Subcutaneous preadipocyte (primary cell): ENCODE measurements around the gene FAM217B. TPM values are rescaled to one million over a fixed set of nuclear protein-coding genes. Genes with fewer than 3 reads are reported as not detected.

Experiments
- total RNA-seq: library from RNA; depleted of rRNA; stranded (reverse); fragments of >200 nt; gene quantifications from 2 replicates; pipeline ENCODE4 v1.2.3, GENCODE V29; 2012

FAM217B gene, protein sequence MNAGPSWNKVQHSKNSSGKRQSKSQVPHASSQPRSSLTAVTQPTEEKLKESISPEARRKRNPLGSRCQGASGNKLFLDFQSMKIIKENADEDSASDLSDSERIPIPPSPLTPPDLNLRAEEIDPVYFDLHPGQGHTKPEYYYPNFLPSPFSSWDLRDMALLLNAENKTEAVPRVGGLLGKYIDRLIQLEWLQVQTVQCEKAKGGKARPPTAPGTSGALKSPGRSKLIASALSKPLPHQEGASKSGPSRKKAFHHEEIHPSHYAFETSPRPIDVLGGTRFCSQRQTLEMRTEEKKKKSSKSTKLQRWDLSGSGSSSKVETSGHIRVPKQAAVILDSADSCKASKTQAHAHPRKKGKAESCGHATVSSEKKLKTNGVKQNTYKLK
- total RNA-seq = 2.6 and 4.3 TPM in 2 replicates

DNA sequence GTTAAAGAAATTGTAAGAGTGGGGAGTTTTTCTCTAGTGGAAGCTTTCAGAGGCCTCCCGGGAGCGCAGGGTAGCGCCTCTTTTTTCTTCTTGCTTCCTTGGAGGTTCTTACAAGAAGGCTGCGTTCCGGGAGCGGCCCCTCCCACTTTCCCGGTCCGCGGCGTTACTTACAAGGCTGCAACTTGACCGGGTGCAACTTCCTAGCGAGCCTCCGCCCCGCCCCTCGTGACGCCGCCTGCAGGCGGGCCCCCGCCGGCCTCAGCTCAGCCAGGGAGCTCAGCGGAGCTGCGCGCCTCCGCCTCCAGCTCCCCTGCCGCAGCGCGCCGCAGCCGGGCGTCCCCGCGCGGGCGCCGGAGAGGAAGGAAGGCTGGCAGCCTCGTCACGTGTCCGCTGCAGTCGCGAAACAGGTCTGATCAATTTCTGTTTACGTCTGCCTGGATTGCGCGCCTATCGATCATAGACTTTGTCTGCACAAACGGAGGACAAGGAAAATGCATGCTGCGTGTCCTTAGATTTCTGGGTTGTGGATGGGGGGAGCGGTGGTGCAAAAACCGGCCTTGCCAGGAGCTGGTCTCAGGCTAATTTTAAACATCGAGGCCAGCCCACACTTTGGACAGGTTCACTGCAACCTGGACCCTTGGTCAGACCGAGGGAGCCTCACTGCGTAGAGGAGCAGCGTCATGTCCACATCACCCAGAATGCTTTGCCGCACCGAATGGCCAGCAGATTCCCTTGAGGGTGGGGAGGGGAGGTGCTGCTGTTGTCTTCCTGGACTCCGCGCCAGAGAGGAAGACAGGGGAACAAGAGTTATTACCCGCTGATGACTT, at the start of gene FAM217B, which contains the start of gene PPP1R3D:
Gene FAM217B (plus strand): TSS at position 261 of the 827 bp plus-strand sequence. CDS start 3,555 bp downstream, outside the sequence.
Gene PPP1R3D (minus strand): TSS at position 177 of the 827 bp plus-strand sequence. CDS start 374 bp downstream, outside the sequence.

DNA sequence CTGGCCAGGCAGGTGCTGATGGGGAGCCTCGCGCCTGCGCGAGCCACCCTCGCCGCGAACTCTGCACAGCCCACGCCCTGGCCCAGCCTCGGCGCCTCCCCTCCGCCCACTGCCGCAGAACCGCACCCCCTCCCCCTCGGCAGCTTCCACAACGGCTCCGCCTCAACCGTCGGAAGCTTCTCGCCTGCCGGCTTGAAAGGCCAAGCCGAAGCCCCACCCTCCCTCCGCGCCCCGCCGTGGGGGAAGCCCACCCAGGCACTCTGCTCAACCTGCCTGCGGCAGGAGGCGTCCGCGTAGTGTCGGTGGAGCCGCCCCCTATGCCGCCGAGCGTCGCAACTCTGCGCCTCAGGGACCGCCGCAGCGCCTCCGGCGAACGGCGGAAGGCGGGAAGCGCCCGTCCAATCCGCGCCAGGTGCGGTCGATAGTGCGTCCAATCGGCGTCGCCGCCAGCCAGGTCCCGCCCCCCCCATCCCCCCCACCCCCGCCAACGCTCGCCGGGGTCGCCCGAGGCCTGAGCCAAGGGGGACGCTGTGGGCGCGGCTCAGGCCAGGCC, 6.8 kb upstream of the FAM217B start, which contains the start of gene SYCP2:
Gene SYCP2 (minus strand): TSS at position 342 of the 553 bp plus-strand sequence. CDS start 11,224 bp downstream, outside the sequence.

DNA sequence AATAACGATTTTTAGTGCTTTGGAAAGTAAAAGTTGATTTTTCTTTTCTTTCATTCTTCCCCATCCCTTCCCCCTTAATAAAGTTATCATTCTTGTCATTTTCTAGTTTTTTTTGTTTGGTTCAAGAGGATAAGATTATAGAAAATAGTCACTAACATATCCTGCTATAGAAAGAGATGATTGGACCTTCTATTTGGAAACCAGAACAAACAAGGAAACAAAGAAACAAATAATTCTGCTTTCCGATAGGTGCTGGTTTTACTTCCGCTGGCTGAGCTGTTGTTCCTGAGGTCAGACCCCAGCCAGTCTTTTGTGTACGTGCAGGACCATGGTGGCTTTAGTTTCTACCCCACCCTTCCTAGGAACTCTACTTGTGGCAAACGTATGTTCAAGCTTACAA, 17.9 kb downstream of the FAM217B start, which contains the start of gene CDH26:
Gene CDH26 (plus strand): TSS at position 301 of the 400 bp plus-strand sequence. CDS start 304 bp downstream, outside the sequence.

Other genes with a start within 250 kb of the FAM217B start
- 0.37 and 0.39 TPM in 2 replicates for gene SYCP2, start 6.8 kb upstream of the FAM217B start, total RNA-seq
- 3.7 and 5.7 TPM in 2 replicates for gene PPP1R3D, start 84 bp upstream of the FAM217B start, total RNA-seq
- under 0.01 TPM in 1 of 2 replicates, not detected in the other for gene CDH26, start 18.0 kb downstream of the FAM217B start, total RNA-seq